Measurements from ENCODE around the gene COPA. TPM values are rescaled to one million over a fixed set of nuclear protein-coding genes. Genes with fewer than 3 reads are reported as not detected.
A peak's percentile ranks its signal among the peaks of the same experiment; 100 is the strongest.

The COPA gene
- total RNA-seq, 1 experiment from 2014 or later, result 118 TPM

GRCh38 chr1:160340866-160341265, 2.2 kb downstream of the COPA start:
- TF ChIP-seq, protein P1, sequence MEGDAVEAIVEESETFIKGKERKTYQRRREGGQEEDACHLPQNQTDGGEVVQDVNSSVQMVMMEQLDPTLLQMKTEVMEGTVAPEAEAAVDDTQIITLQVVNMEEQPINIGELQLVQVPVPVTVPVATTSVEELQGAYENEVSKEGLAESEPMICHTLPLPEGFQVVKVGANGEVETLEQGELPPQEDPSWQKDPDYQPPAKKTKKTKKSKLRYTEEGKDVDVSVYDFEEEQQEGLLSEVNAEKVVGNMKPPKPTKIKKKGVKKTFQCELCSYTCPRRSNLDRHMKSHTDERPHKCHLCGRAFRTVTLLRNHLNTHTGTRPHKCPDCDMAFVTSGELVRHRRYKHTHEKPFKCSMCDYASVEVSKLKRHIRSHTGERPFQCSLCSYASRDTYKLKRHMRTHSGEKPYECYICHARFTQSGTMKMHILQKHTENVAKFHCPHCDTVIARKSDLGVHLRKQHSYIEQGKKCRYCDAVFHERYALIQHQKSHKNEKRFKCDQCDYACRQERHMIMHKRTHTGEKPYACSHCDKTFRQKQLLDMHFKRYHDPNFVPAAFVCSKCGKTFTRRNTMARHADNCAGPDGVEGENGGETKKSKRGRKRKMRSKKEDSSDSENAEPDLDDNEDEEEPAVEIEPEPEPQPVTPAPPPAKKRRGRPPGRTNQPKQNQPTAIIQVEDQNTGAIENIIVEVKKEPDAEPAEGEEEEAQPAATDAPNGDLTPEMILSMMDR (conservative IDR thresholded peaks at IDR 0.05), result no peak
- H3K27me3 Mint-ChIP-seq (ENCODE audit: low read depth), result peaks cover 2% of the 10 kb centered on the region; the same call in 1 of the 2 replicates
- no peak overlapping the region for H2BK20ac ChIP-seq (ENCODE audit: low read depth, low read length, poor library complexity, severe bottlenecking)
- H4K5ac ChIP-seq (ENCODE audit: insufficient read length, low read depth, low read length), result no peak overlapping the region
- peaks cover 25 to 26% of the 10 kb centered on the region in 2 experiments for H3K4me1 Mint-ChIP-seq
- H4K20me1 ChIP-seq (ENCODE audit: control insufficient read depth, insufficient read depth, insufficient read length), result no peaks in the 10 kb centered on the region
- H2BK15ac ChIP-seq (ENCODE audit: low read depth, low read length), result no peak overlapping the region
- no peaks in the 10 kb centered on the region for H3K27me3 ChIP-seq (ENCODE audit: insufficient read depth, low read length)
- H3K27ac ChIP-seq (ENCODE audit: insufficient read length, low read depth, low read length), result no peak overlapping the region
- H3T11ph ChIP-seq (ENCODE audit: low read length), result no peak overlapping the region
- no peak overlapping the region for H3K4me2 ChIP-seq (ENCODE audit: insufficient read depth, insufficient read length, low read length)
- H3K56ac ChIP-seq (ENCODE audit: insufficient read length, low read depth, low read length), result no peak overlapping the region
- H3K4ac ChIP-seq (ENCODE audit: low read depth, low read length), result no peak overlapping the region
- H3K79me2 ChIP-seq (ENCODE audit: insufficient read depth, low read length), result peaks cover 12% of the 10 kb centered on the region; the same call in 1 of the 2 replicates
- H4K91ac ChIP-seq (ENCODE audit: insufficient read length, low read depth, low read length), result no peak overlapping the region
- H3K9me3 ChIP-seq (ENCODE audit: control insufficient read depth, low read depth, low read length), result no peaks in the 10 kb centered on the region
- H2BK12ac ChIP-seq (ENCODE audit: insufficient read length, low read depth, low read length), result no peak overlapping the region
- peak overlapping the region; percentile 37 for H3K9ac ChIP-seq (ENCODE audit: extremely low read depth, insufficient read length, low read length)
- peak overlapping the region in 2 of 3 experiments; percentile 6 to 86; a peak in 4 of 7 replicates for H3K27ac Mint-ChIP-seq
- no peak overlapping the region for H3K14ac ChIP-seq (ENCODE audit: insufficient read depth, low read length)
- H3K23me2 ChIP-seq (ENCODE audit: insufficient read length, low read depth, low read length, poor library complexity, severe bottlenecking), result peaks cover 7% of the 10 kb centered on the region
- H2BK120ac ChIP-seq (ENCODE audit: low read depth, low read length, poor library complexity, severe bottlenecking), result no peak overlapping the region
- no peak overlapping the region for H2BK5ac ChIP-seq (ENCODE audit: insufficient read length, low read length)
- no peak overlapping the region for H4K8ac ChIP-seq (replicated peaks; ENCODE audit: insufficient read length, low read depth, low read length)
- H3K4me1 ChIP-seq (ENCODE audit: insufficient read depth, low read length), result no peaks in the 10 kb centered on the region
- H3K36me3 Mint-ChIP-seq (ENCODE audit: insufficient read depth in 1 of 3, low read depth in 3 of 3), result peaks cover 10 to 44% (median 40%) of the 10 kb centered on the region in 3 experiments; a peak in 6 of 7 replicates
- H2AK5ac ChIP-seq (ENCODE audit: insufficient read length, low read length), result no peak overlapping the region
- DNase-seq, result no peak
- peaks cover 9% of the 10 kb centered on the region for H3K79me1 ChIP-seq (ENCODE audit: insufficient read depth, low read depth, low read length, poor library complexity, severe bottlenecking)
- no peak overlapping the region for H2AFZ ChIP-seq (ENCODE audit: low read length)
- H3K23ac ChIP-seq (ENCODE audit: insufficient read length, low read depth, low read length), result no peak overlapping the region
- no peak overlapping the region for H3K18ac ChIP-seq (ENCODE audit: insufficient read length, low read depth, low read length)
- H3K9me3 Mint-ChIP-seq, result peaks cover 0 to 3% of the 10 kb centered on the region in 2 experiments; a peak in 1 of 5 replicates
- peak overlapping the region; percentile 5 to 17; a peak in 2 of 5 replicates for H3K4me3 Mint-ChIP-seq
- no CpG with 5 or more reads among the region's 2 CpGs for WGBS (ENCODE audit: extremely low coverage, insufficient read length, low lambda C conversion rate)

All from H9 (cell line).